CD14-positive monocyte (primary cell): ENCODE data around the gene ELF4. TPM values are rescaled to one million over a fixed set of nuclear protein-coding genes. Genes with fewer than 3 reads are reported as not detected.
A peak's percentile ranks its signal among the peaks of the same experiment; 100 is the strongest.

Experiments used
- DNase-seq, 3 donors: peaks; one replicate each; pipeline ENCODE4 v3.0.0-alpha.2; 2011 to 2022
- H2AFZ ChIP-seq: 2 replicates; pipeline ENCODE4 v1.6.0; 2012; ENCODE audit warnings: mild to moderate bottlenecking, low read depth, low read length, inconsistent platforms; ENCODE audit not compliant: insufficient read depth, poor library complexity, severe bottlenecking
- H3K27ac ChIP-seq, 2 donors: 1 replicate in 1 of 2; 2 replicates in 1 of 2; pipeline ENCODE4 v1.5.1; 2012 to 2013; ENCODE audit warnings: low read length in 2 of 2, control low read depth in 1 of 2, inconsistent platforms in 1 of 2, low read depth in 1 of 2, mild to moderate bottlenecking in 1 of 2
- H3K27me3 ChIP-seq, 2 donors: one replicate each; pipeline versions ENCODE4 v1.6.0 to v1.6.1; 2011 to 2013; ENCODE audit warnings: low read length in 2 of 2; ENCODE audit not compliant: control insufficient read depth in 2 of 2, insufficient read depth in 2 of 2
- H3K36me3 ChIP-seq, 2 donors: replicated peaks in 1 of 2; 1 replicate in 1 of 2; 2 replicates in 1 of 2; pipeline versions ENCODE4 v1.5.1 to v1.6.1; 2012 to 2013; ENCODE audit warnings: low read length in 2 of 2, control low read depth in 1 of 2, inconsistent platforms in 1 of 2, mild to moderate bottlenecking in 1 of 2; ENCODE audit not compliant: insufficient read depth in 2 of 2, control insufficient read depth in 1 of 2
- H3K4me1 ChIP-seq, 2 donors: 1 replicate in 1 of 2; 2 replicates in 1 of 2; pipeline versions ENCODE4 v1.5.1 to v1.6.1; 2012 to 2013; ENCODE audit warnings: low read length in 2 of 2, control low read depth in 1 of 2, inconsistent platforms in 1 of 2, mild to moderate bottlenecking in 1 of 2, moderate library complexity in 1 of 2; ENCODE audit not compliant: insufficient read depth in 2 of 2, control insufficient read depth in 1 of 2
- H3K4me2 ChIP-seq: replicated peaks from 2 replicates; pipeline ENCODE3; 2012; ENCODE audit warnings: low read length, moderate library complexity, mild to moderate bottlenecking; ENCODE audit not compliant: poor library complexity, severe bottlenecking; ENCODE audit errors: extremely low read depth
- H3K4me3 ChIP-seq, 3 experiments: fragments of 200-600 bp in 1 of 3; sonication (generic) in 1 of 3; replicated peaks in 1 of 3; 1 replicate in 2 of 3; 2 replicates in 1 of 3; pipeline ENCODE4 v1.5.1; 2011 to 2013; ENCODE audit warnings: low read length in 3 of 3, mild to moderate bottlenecking in 3 of 3, control low read depth in 2 of 3, low read depth in 2 of 3, inconsistent platforms in 1 of 3, moderate library complexity in 1 of 3
- H3K79me2 ChIP-seq: 2 replicates; pipeline ENCODE4 v1.6.0; 2012; ENCODE audit warnings: mild to moderate bottlenecking, control low read depth, inconsistent platforms, low read length, moderate library complexity; ENCODE audit not compliant: insufficient read depth
- H3K9ac ChIP-seq: 2 replicates; pipeline ENCODE4 v1.6.0; 2017; ENCODE audit warnings: low read length, mild to moderate bottlenecking; ENCODE audit not compliant: insufficient read depth, poor library complexity, severe bottlenecking
- H3K9me3 ChIP-seq, 2 donors: replicated peaks in 1 of 2; 1 replicate in 1 of 2; 2 replicates in 1 of 2; pipeline versions ENCODE4 v1.5.1 to v1.6.1; 2012 to 2013; ENCODE audit warnings: low read length in 2 of 2, control low read depth in 1 of 2; ENCODE audit not compliant: control insufficient read depth in 1 of 2, insufficient read depth in 1 of 2
- H4K20me1 ChIP-seq: 2 replicates; pipeline ENCODE4 v1.6.0; 2012; ENCODE audit warnings: mild to moderate bottlenecking, low read length, control low read depth, moderate library complexity; ENCODE audit not compliant: insufficient read depth
- H3K27ac Mint-ChIP-seq, 7 donors: one replicate each; pipeline ENCODE4 v1.8.0; 2020; ENCODE audit warnings: mild to moderate bottlenecking in 7 of 7, mixed read lengths in 7 of 7, moderate library complexity in 6 of 7, inconsistent platforms in 2 of 7
- H3K27me3 Mint-ChIP-seq, 3 donors: one replicate each; pipeline ENCODE4 v1.8.0; 2021 to 2022; ENCODE audit warnings: low read depth in 3 of 3, mild to moderate bottlenecking in 3 of 3, mixed read lengths in 3 of 3, moderate library complexity in 3 of 3, inconsistent platforms in 1 of 3
- H3K36me3 Mint-ChIP-seq, 2 donors: one replicate each; pipeline ENCODE4 v1.8.0; 2020; ENCODE audit warnings: mixed read lengths in 2 of 2, inconsistent platforms in 1 of 2, mild to moderate bottlenecking in 1 of 2
- H3K4me1 Mint-ChIP-seq: one replicate; pipeline ENCODE4 v1.8.0; 2020; ENCODE audit warnings: mild to moderate bottlenecking, mixed read lengths
- H3K4me3 Mint-ChIP-seq, 2 donors: one replicate each; pipeline ENCODE4 v1.8.0; 2020; ENCODE audit warnings: mild to moderate bottlenecking in 2 of 2, mixed read lengths in 2 of 2, moderate library complexity in 1 of 2
- H3K9me3 Mint-ChIP-seq, 7 donors: one replicate each; pipeline ENCODE4 v1.8.0; 2020 to 2022; ENCODE audit warnings: mixed read lengths in 7 of 7, mild to moderate bottlenecking in 6 of 7, moderate library complexity in 6 of 7, inconsistent platforms in 2 of 7
- CTCF ChIP-seq: fragments of 200-600 bp; IDR thresholded peaks from one replicate; pipeline ENCODE4 v1.8.0; 2022; ENCODE audit warnings: antibody characterized with exemption, mild to moderate bottlenecking
- WGBS: methylation state at CpG from one replicate; pipeline ENCODE4 v1.1.5; 2013; ENCODE audit warnings: missing lambda C conversion rate; ENCODE audit not compliant: insufficient coverage; 5-methylcytosine and 5-hydroxymethylcytosine counted together
- intact Hi-C, 2 donors: fragments of 100-400 bp; cut with micrococcal nuclease; formaldehyde crosslinking; loops; one replicate each; pipeline versions ENCODE4 v1.15.0 to v1.15.1; 2023
- polyA minus RNA-seq: library from RNA; depleted of rRNA, polyadenylated mRNA; stranded (reverse); fragments of >200 nt; gene quantifications from 2 replicates; pipeline ENCODE4 v1.2.3, GENCODE V29; 2012
- polyA plus RNA-seq, 3 donors: library from polyadenylated mRNA; depleted of rRNA in 1 of 3; unstranded in 2 of 3; stranded (reverse) in 1 of 3; fragments of 300-500 nt in 2 of 3; fragments of >200 nt in 1 of 3; fragmentation: Illumina TruSeq in 2 of 3; gene quantifications; 1 replicate in 2 of 3; 2 replicates in 1 of 3; pipeline ENCODE4 v1.2.3, GENCODE V29; 2012 to 2021
- total RNA-seq, 12 experiments: library from RNA in 1 of 12; stranded (reverse) in 1 of 12; fragments of 120-200 nt in 1 of 12; gene quantifications; one replicate each; pipeline ENCODE4 v1.2.4 and lab custom pipeline; 2013 to 2026; ENCODE audit warnings: mixed read lengths in 6 of 12, inconsistent platforms in 1 of 12

Gene ELF4
- 39.6 TPM for total RNA-seq (2013)
- polyA plus RNA-seq (10 to 100 TPM; 10.4 to 68.6 (median 20.5) TPM), polyA minus RNA-seq (40.6 and 59.9 TPM in 2 replicates), total RNA-seq (lab: John Stamatoyannopoulos, UW) (100 to 428 (median 130) reads per million in 11 experiments)

- Histone ChIP-seq H3K9ac (peak within 1 kb of the TSS; percentile 97), H3K4me2 (peak within 1 kb of the TSS; percentile 85), H4K20me1 (peaks cover 38% of the 10 kb centered on the region), H3K9me3 (no peaks in the 10 kb centered on the region), H3K79me2 (peaks cover 65% of the 10 kb centered on the region), H3K27ac (peak within 1 kb of the TSS; percentile 91 to 93), H3K4me1 (peaks cover 45 to 48% of the 10 kb centered on the region in 2 donors), H2AFZ (no peak within 1 kb of the TSS), H3K36me3 (peaks cover 3 to 5% of the 10 kb centered on the region in 2 donors), H3K4me3 (peak within 1 kb of the TSS; percentile 76 to 94 (median 91)), H3K27me3 (no peaks in the 10 kb centered on the region)
- TF ChIP-seq CTCF: no peak
- WGBS: 0% methylated on average over 11 of the region's 123 CpGs
- Mint-ChIP-seq H3K36me3 (peaks cover 11 to 16% of the 10 kb centered on the region in 2 donors), H3K4me3 (peak within 1 kb of the TSS; percentile 94 to 98), H3K27ac (peak within 1 kb of the TSS; percentile 94 to 98 (median 95)), H3K27me3 (peaks cover 0 to 9% (median 6%) of the 10 kb centered on the region in 3 donors), H3K9me3 (peaks cover 0 to 8% (median 4%) of the 10 kb centered on the region in 7 donors), H3K4me1 (peaks cover 48% of the 10 kb centered on the region)
- intact Hi-C loops: no loop called here
- DNase-seq: peak; percentile 60 to 72 (median 69)
Observed at GRCh38 chrX:130110379-130111219, at the start of gene ELF4. TSS of gene ELF4 (minus strand) at chrX:130110497. CDS start at chrX:130081330, 29,167 bp downstream.

DNA sequence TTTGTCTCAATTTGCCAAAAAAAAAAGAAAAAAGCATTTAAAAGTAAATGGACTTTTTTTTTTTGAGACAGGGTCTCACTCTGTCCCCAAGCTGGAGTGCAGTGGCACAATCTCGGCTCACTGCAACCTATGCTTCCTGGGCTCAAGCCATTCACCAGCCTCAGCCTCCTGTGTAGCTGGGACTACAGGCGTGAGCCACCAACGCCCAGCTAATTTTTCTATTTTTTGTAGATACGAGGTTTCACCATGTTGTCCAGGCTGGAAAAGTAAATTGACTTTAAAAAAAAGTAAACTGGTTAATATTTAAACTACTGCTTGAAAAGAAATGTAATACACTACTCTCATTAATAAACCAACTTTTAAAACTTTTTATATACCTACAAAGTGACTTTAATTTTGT, 49.5 kb upstream of the ELF4 start:
- H3K9ac ChIP-seq: no peak overlapping the region
- DNase-seq: no peak
- H3K4me3 ChIP-seq: no peak overlapping the region
- peaks cover 6 to 14% of the 10 kb centered on the region in 2 donors for H3K36me3 ChIP-seq
- H3K9me3 ChIP-seq: no peaks in the 10 kb centered on the region
- intact Hi-C loops: no loop called here
- H3K79me2 ChIP-seq: peaks cover 39% of the 10 kb centered on the region
- peaks cover 6 to 8% of the 10 kb centered on the region in 2 donors for H3K4me1 ChIP-seq
- H4K20me1 ChIP-seq: no peaks in the 10 kb centered on the region
- peaks cover 0 to 6% (median 0%) of the 10 kb centered on the region in 3 donors for H3K27me3 Mint-ChIP-seq
- H3K27me3 ChIP-seq: no peaks in the 10 kb centered on the region
- H3K27ac Mint-ChIP-seq: no peak overlapping the region
- no peak overlapping the region for H3K4me3 Mint-ChIP-seq
- no peak overlapping the region for H3K4me2 ChIP-seq
- H3K9me3 Mint-ChIP-seq: no peaks in the 10 kb centered on the region
- peaks cover 7 to 15% of the 10 kb centered on the region in 2 donors for H3K36me3 Mint-ChIP-seq
- WGBS: 100% methylated on average over 1 of the region's 4 CpGs
- no peak overlapping the region for H2AFZ ChIP-seq
- H3K4me1 Mint-ChIP-seq: peaks cover 3% of the 10 kb centered on the region
- no peak for TF ChIP-seq CTCF
- no peak overlapping the region for H3K27ac ChIP-seq
